ENCODE results near the gene PLAAT3.
A peak's percentile ranks its signal among the peaks of the same experiment; 100 is the strongest.
"Not testable (repeated sequence)": the region's sequence is repeated elsewhere in the genome, so short reads cannot be mapped to it uniquely, and the experiment has no call there.

The PLAAT3 gene

DNA sequence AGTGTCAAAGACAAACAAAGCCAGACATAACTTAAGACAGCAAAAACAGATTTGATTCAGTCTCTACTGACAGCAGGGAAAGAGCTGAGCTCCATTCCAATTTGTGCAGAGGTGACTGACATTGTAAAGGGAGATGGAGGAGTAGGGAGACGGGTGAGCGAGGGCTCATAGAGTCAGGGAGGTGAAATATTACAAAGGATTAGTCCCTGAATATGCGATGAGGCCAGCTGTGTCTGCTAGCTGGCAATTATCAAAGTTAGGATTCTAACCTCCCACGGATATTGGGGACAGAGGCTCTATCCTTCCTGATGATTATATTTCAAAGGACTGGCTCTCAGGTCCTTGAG, 59.4 kb downstream of the PLAAT3 start:
- no peak for DNase-seq (ENCODE audit: low read depth)
- no peak for TF ChIP-seq CTCF (IDR thresholded peaks at IDR 0.05; ENCODE audit: low read depth, low read length, missing control alignments)
- H3K4me3 ChIP-seq (ENCODE audit: low read depth, low read length), result no peak overlapping the region

DNA sequence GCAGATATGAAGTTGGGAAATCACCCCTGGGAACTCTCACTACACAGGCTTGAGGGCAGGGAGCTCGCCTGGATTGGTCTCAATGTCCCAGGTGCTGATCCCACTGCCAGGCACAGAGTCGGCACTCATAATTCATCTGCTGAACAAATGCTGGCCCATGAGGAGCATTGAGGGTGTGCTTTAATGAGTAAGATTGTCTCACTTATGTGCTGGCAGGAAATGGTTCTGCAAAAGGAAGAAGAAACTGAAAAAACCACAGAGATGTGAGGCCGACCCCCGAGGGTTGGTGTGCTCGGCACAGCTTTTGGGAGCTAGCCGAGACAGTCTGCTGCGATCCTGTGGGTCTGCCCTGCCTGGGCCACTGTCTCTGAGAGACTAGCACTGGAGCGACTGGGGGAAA, 60.5 kb downstream of the PLAAT3 start:
- TF ChIP-seq CTCF (IDR thresholded peaks at IDR 0.05; ENCODE audit: low read depth, low read length, missing control alignments), result no peak
- DNase-seq (ENCODE audit: low read depth), result peak; percentile 64
- no peak overlapping the region for H3K4me3 ChIP-seq (ENCODE audit: low read depth, low read length)

- no peak overlapping the region for H3K4me3 ChIP-seq (ENCODE audit: low read depth, low read length)
- no peak for TF ChIP-seq CTCF (IDR thresholded peaks at IDR 0.05; ENCODE audit: low read depth, low read length, missing control alignments)
- DNase-seq (ENCODE audit: low read depth), result no peak
These were observed 61.3 kb downstream of the PLAAT3 start for GRCh38 chr11:63552921-63553320.

DNA sequence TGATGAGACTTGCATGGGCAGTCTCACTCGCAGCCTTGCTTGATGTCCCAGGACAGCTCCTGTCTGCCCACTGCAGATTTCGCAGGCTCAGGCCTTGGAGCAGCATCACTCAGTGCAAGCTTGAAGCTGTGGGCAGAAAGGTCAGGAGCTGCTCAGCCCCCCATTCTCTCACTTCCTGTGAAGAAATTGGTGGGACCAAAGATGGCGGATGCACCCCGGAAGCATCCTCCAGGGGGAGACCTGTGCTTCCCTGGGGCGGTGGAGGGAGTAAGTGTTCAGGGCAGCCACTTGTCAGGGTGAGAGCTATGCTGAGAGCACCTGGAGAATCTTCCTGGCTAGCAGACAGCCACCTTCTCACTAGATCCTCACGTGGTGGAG, 62.4 kb downstream of the PLAAT3 start:
- no peak for DNase-seq (ENCODE audit: low read depth)
- H3K4me3 ChIP-seq (ENCODE audit: low read depth, low read length), result no peak overlapping the region
- no peak for TF ChIP-seq CTCF (IDR thresholded peaks at IDR 0.05; ENCODE audit: low read depth, low read length, missing control alignments)

- no peak for DNase-seq (ENCODE audit: low read depth)
- no peak for TF ChIP-seq CTCF (IDR thresholded peaks at IDR 0.05; ENCODE audit: low read depth, low read length, missing control alignments)
- no peak overlapping the region for H3K4me3 ChIP-seq (ENCODE audit: low read depth, low read length)
These were observed 62.9 kb downstream of the PLAAT3 start for GRCh38 chr11:63551091-63551888.

DNA sequence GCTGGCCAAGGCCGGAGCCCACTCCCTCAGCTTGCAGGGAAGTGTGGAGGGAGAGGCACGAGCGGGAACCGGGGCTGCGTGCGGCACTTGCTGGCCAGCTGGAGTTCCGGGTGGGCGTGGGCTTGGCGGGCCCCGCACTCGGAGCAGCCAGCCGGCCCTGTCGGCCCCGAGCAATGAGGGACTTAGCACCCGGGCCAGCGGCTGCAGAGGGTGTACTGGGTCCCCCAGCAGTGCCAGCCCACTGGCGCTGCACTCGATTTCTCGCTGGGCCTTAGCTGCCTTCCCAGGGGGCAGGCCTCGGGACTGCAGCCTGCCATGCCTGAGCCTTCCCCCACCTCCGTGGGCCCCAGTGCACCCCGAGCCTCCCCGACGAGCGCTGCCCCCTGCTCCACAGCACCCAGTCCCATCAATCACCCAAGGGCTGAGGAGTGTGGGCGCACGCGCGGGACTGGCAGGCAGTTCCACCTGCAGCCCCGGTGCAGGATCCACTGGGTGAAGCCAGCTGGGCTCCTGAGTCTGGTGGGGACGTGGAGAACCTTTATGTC, 64.0 kb downstream of the PLAAT3 start:
- DNase-seq (ENCODE audit: low read depth); H3K4me3 ChIP-seq (ENCODE audit: low read depth, low read length): not testable (repeated sequence)

DNA sequence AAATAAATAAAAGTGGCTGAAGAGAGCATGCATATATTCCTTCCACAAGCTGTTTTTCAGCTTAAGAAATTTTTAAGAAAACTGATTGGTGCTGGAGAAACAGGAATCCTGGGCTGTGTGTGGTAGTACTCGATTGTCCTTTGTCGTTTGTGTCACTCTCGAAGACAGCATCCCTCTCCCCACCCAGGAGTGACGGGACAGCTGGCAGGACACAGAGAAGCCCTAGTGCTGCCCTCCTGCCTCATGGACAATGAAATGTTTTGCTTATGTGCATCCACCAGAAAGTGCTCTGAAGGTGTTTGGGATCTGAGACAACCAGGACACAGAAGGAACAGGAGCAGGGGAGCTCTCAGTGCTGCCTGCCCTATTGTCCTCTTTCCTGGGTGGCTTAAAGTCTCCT, 64.8 kb downstream of the PLAAT3 start:
- H3K4me3 ChIP-seq (ENCODE audit: low read depth, low read length), result no peak overlapping the region
- DNase-seq (ENCODE audit: low read depth), result no peak
- no peak for TF ChIP-seq CTCF (IDR thresholded peaks at IDR 0.05; ENCODE audit: low read depth, low read length, missing control alignments)

Data from GM12864 (cell line).